Measurements from ENCODE around the gene POU2F2.
"Not testable (repeated sequence)": the region's sequence is repeated elsewhere in the genome, so short reads cannot be mapped to it uniquely, and the experiment has no call there.

The POU2F2 gene

GRCh38 chr19:42053037-42053935 lies 79.0 kb downstream of the POU2F2 start:
- no peak for DNase-seq

DNA sequence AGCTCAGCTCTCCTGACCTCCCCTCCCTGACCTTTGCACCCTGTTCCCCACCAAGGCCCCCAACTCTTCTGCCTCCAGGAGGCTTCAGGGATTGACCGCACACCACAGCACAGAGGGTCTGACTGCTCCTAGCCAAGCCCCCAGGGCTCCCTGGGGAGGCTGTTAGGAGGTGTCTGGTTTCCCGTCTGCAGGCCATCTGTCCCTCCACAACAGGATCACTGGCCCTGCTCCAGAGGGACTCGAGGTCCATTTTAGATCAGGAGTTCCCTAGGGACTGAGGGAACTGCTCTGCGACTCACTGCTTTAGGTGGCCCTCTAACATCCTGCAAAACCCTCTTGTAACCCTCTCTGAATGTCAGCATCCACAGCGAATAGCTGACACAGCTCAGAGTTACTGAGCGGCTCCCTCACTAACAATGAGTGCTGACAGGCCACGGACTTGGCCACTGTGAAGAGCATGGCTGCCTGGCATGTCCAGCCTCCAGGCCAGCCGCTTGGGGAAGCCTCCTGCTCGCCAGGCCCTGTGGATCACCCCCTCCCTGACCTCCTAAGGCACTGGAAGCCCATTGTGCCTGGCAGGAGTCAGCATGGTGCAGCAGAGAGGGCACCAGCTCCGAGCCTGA lies 79.9 kb downstream of the POU2F2 start:
- no peak for DNase-seq

DNA sequence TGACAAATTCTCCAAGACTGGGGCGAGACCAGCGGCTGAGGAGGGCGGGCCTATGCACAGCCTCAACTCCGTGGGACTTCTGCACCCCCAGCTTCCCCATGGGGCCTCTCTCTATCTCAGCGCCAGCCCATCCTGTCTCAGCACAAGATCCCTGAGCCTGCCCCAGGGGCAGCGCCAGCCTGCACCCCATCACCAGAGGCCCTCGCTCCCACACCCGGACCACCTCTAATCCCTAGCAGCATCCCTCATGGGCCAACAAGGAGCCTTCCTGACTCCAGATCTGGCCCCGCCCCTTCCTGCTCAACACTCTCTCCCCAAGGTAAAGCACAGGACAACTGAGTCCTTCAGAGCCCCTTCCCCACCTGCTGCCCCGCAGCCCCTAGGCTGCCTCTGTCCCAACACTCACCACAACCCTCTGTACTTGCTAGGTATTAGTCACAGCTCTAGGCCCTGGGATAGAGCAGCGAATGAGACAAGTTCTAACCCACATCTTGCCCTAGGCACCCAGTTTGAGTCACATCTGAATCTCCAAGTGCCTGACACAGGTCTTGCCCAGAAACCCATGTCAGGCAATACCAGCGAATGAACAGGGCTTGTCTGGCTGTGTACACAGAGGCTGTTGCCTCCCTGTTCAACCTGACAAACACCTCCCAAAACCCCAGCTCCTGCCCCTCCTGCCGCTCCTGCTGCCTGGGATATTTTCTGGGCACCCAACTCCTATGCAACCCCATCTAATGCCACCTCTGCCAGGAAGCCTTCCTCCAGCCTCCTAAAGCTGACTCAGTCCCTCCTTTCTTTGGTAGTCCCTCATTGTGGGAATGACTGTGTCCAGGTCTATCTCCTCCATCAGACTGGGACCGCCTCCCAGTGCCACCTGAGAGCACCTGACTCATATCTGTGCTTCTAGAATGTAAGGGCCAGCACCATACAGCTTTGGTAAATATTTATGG lies 80.8 kb downstream of the POU2F2 start:
- DNase-seq, result no peak

DNA sequence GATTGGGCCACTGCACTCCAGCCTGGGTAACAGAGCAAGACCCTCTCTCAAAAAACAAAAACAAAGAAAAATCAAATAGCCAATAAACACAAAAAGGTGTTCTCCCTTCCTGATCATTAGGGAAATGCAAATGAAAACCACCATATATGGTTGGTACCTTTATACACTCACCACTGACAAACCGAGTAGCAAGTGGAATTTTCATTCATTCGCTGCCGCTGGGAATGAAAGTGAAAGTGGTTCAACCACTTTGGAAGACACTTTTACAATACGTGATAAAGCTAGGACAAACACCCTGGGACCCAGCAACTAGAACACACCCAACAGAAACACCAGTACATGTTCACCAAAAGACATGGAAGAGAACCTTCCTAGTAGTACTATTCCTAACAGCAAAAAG lies 83.3 kb downstream of the POU2F2 start:
- no peak for DNase-seq

DNA sequence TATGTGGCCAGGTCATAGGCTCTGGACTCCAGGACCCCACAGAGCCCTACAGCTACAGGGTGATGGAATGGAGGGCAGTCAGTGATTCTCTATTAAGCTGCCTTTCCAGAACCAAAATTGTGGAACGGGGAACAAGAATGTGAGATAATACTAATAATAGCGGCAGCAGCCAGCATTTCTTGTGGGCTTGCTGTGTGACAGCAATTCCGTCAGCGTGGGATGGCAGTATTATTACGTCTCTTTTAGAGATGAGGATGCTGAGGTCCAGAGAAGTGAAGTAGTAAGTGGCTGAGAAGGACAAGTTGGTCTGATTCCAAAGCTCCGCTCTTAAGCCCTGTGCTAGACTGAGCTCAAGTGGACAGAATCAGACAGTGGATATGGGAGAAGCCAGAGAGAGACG lies 86.7 kb downstream of the POU2F2 start:
- no peak for DNase-seq

GRCh38 chr19:42042455-42043170 lies 89.6 kb downstream of the POU2F2 start:
- no peak for DNase-seq

DNA sequence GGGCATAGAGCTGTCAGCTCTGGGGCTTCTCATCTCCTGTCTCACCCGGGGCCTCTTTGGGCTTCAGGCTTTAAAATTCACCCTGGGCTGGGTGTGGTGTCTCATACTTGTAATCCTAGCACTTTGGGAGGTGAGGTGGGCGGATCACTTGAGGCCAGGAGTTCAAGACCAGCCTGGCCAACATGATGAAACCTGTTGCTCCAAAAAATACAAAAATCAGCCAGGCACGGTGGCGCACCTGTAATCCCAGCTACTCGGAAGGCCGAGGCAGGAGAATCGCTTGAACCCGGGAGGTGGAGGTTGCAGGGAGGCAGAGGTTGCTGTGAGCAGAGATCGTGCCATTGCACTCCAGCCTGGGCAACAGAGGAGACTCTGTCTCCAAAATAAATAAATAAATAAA lies 91.8 kb downstream of the POU2F2 start:
- not testable (repeated sequence) for DNase-seq

GRCh38 chr19:42040031-42040430 lies 92.2 kb downstream of the POU2F2 start:
- DNase-seq, result no peak

DNA sequence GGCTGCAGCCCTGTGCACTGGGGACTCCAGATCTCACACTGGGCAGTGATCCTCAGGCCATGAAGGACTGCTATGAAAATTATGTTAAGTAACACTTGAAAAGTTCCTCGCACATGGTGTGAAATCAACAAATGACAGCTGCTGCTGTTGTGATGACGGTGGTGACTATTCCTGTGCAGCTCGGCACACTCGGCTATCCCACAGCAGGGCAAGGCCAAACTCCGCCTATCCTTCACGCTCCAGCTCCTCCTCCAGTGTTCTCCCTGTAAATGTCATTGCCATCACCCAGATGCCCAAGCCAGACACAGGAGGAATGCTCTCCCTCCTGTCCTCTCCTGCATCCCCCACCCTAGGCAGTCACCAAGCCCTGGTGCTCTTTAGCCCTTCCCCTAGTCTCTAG lies 93.6 kb downstream of the POU2F2 start:
- no peak for DNase-seq

DNA sequence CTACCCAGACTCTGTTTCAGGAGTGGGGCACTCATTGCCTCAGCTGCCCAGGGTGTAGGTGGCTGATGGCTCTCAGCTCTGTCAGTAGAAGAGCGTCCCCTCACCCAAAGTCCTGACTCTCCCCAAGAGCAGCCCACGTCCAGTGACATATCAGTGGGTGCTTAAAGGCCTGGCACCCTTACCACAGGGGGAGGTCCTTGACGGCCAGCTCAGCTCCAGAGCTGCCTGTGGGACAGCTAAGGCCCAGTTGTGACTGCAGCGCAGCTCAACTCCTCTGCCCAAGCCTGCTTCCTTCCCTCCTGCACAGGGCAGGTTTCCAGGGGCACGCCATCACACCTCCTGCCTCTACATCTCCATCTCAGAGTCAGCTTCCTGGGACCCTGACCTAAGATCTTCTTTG lies 94.6 kb downstream of the POU2F2 start:
- DNase-seq, result no peak
